Immature natural killer cell (primary cell): ENCODE measurements around the gene JAGN1. TPM values are rescaled to one million over a fixed set of nuclear protein-coding genes. Genes with fewer than 3 reads are reported as not detected.
"Not testable (repeated sequence)": the region's sequence is repeated elsewhere in the genome, so short reads cannot be mapped to it uniquely, and the experiment has no call there.

Experiments used
- DNase-seq, 3 donors: peaks; one replicate each; pipeline ENCODE4 v3.0.0; 2022; ENCODE audit warnings: mixed read lengths in 1 of 3
- H3K27ac Mint-ChIP-seq, 6 donors: one replicate each; pipeline ENCODE4 v1.8.0; 2020; ENCODE audit warnings: mixed read lengths in 6 of 6, mild to moderate bottlenecking in 5 of 6, inconsistent platforms in 4 of 6, moderate library complexity in 3 of 6
- H3K27me3 Mint-ChIP-seq, 3 donors: one replicate each; pipeline ENCODE4 v1.8.0; 2020 to 2021; ENCODE audit warnings: low read depth in 3 of 3, mild to moderate bottlenecking in 3 of 3, mixed read lengths in 3 of 3, moderate library complexity in 3 of 3, inconsistent platforms in 1 of 3
- H3K36me3 Mint-ChIP-seq, 3 donors: one replicate each; pipeline ENCODE4 v1.8.0; 2020; ENCODE audit warnings: mixed read lengths in 3 of 3, inconsistent platforms in 2 of 3, mild to moderate bottlenecking in 2 of 3
- H3K4me1 Mint-ChIP-seq, 2 donors: one replicate each; pipeline ENCODE4 v1.8.0; 2020; ENCODE audit warnings: inconsistent platforms in 2 of 2, mild to moderate bottlenecking in 2 of 2, mixed read lengths in 2 of 2, moderate library complexity in 1 of 2
- H3K4me3 Mint-ChIP-seq, 5 donors: one replicate each; pipeline ENCODE4 v1.8.0; 2020; ENCODE audit warnings: mild to moderate bottlenecking in 5 of 5, mixed read lengths in 5 of 5, inconsistent platforms in 3 of 5, moderate library complexity in 3 of 5
- H3K9me3 Mint-ChIP-seq, 6 donors: one replicate each; pipeline ENCODE4 v1.8.0; 2020; ENCODE audit warnings: mild to moderate bottlenecking in 6 of 6, mixed read lengths in 6 of 6, inconsistent platforms in 4 of 6, moderate library complexity in 3 of 6
- polyA plus RNA-seq, 3 donors: library from polyadenylated mRNA; unstranded; fragments of 300-500 nt; fragmentation: Illumina TruSeq; gene quantifications; one replicate each; pipeline ENCODE4 v1.2.3, GENCODE V29; 2021

Gene JAGN1
- polyA plus RNA-seq, result 10 to 100 TPM; 36.1 to 50.3 (median 37.9) TPM

GRCh38 chr3:9890249-9891071 is at the start of gene JAGN1:
Gene JAGN1 (plus strand): TSS chr3:9890610. CDS start chr3:9890723, 113 bp downstream.
- DNase-seq, result peak; percentile 84 to 88 (median 88)
- peaks cover 37 to 55% of the 10 kb centered on the region in 2 donors for H3K4me1 Mint-ChIP-seq
- H3K27me3 Mint-ChIP-seq, result peaks cover 3 to 4% (median 4%) of the 10 kb centered on the region in 3 donors
- peak within 1 kb of the TSS; percentile 96 to 99 (median 98) for H3K4me3 Mint-ChIP-seq
- H3K36me3 Mint-ChIP-seq, result peaks cover 8 to 20% (median 14%) of the 10 kb centered on the region in 3 donors
- H3K9me3 Mint-ChIP-seq, result no peaks in the 10 kb centered on the region
- H3K27ac Mint-ChIP-seq, result peak within 1 kb of the TSS; percentile 96 to 99 (median 98)

DNA sequence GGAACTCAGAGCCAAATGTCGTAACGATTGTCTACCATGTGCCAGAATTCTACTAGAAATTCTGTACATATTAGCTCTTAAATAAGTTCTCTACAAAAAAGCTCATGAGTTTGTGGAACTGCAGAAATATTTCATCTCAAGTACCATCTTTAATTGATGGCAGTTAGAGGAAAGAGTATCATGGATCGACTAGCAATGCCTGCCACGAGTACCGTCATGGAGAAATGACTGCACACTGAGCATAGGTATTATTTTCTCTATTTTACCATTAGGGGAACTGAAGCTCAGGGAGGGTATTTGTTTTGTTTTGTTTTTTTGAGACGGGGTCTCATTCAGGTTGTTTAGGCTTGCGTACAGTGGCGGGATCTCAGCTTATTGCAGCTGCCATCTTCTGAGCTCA is 49.4 kb upstream of the JAGN1 start:
- H3K27ac Mint-ChIP-seq, result peak overlapping the region in 2 of 6 donors; percentile 7 to 8
- no peak for DNase-seq
- no peaks in the 10 kb centered on the region for H3K9me3 Mint-ChIP-seq
- H3K4me3 Mint-ChIP-seq, result no peak overlapping the region
- H3K36me3 Mint-ChIP-seq, result peaks cover 0 to 29% (median 13%) of the 10 kb centered on the region in 3 donors
- H3K4me1 Mint-ChIP-seq, result peaks cover 29 to 30% of the 10 kb centered on the region in 2 donors
- H3K27me3 Mint-ChIP-seq, result peaks cover 0 to 4% (median 3%) of the 10 kb centered on the region in 3 donors

DNA sequence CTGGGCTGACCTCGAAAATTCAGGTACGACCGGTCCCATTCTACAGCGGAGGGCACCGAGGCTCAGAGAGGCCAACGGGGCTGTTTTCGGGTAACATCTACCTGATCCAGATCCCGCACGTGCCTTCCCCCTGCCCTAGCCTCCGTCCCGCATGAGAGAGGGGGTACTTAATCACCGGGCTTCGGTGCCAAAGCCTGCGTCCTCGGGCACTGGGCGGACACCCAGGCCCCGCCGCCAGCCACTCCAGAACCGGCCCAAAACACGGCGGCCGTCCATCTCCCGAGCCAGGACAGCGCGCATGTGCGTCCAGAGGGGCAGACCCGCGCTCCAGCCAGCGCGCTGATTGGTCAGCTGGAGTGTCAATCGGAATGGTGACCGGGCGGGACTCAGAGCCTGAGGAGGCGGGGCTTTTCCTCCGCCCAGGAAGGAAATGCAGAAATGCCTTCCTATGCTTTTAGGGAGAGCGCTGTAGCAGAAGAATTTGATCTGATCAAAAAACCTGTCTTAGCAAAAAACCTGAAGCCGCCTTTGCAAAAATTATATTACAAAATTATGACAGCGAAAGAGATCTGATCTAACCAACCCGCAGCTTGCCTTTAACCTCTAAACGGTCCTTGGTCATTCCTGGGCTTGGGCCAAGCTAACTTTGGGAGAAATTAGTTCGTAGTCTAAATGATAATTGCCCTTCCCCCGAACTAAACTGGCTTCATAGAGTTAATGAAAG is 46.5 kb upstream of the JAGN1 start, which contains the start of gene RPUSD3:
RPUSD3 (minus strand) TSS at position 294 of the 724 bp plus-strand sequence; CDS start at position 276, 18 bp downstream.
- peaks cover 31 to 34% of the 10 kb centered on the region in 2 donors for H3K4me1 Mint-ChIP-seq
- peak; percentile 95 to 97 (median 96) for DNase-seq
- peak within 1 kb of the TSS; percentile 95 to 98 (median 97) for H3K4me3 Mint-ChIP-seq

DNA sequence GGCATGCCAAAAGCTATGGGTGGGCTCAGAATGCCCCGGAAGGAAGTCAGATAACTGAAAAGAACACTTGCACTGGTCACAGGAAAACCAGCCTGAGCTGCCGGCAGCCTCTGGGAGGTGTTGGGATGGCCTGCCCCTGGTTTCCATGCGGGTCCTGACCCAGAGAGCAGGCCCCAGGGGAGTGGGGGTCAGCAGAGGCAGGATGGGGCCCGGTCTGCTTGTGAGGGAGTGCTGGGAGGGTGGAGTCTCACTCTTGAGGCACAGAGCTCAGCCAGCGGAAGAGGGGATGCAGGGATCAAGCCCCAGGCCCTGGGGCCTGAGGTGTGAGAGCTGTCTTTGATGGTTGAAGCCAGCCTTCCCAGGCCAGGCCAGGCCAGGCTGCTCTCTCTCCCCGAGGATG is 44.2 kb upstream of the JAGN1 start:
- H3K4me1 Mint-ChIP-seq, result peaks cover 29 to 34% of the 10 kb centered on the region in 2 donors
- H3K27ac Mint-ChIP-seq, result peak overlapping the region in 1 of 6 donors; percentile 20
- H3K27me3 Mint-ChIP-seq, result peaks cover 0 to 4% (median 3%) of the 10 kb centered on the region in 3 donors
- no peak for DNase-seq
- H3K4me3 Mint-ChIP-seq, result no peak overlapping the region
- H3K9me3 Mint-ChIP-seq, result no peaks in the 10 kb centered on the region
- peaks cover 0 to 13% (median 6%) of the 10 kb centered on the region in 3 donors for H3K36me3 Mint-ChIP-seq

More for the DNA sequence above, 46.5 kb upstream of the JAGN1 start, which contains the start of gene RPUSD3:
- Mint-ChIP-seq H3K9me3 (no peaks in the 10 kb centered on the region), H3K36me3 (peaks cover 0 to 23% (median 9%) of the 10 kb centered on the region in 3 donors), H3K27ac (peak within 1 kb of the TSS; percentile 86 to 95 (median 94)), H3K27me3 (peaks cover 0 to 4% (median 3%) of the 10 kb centered on the region in 3 donors)

DNA sequence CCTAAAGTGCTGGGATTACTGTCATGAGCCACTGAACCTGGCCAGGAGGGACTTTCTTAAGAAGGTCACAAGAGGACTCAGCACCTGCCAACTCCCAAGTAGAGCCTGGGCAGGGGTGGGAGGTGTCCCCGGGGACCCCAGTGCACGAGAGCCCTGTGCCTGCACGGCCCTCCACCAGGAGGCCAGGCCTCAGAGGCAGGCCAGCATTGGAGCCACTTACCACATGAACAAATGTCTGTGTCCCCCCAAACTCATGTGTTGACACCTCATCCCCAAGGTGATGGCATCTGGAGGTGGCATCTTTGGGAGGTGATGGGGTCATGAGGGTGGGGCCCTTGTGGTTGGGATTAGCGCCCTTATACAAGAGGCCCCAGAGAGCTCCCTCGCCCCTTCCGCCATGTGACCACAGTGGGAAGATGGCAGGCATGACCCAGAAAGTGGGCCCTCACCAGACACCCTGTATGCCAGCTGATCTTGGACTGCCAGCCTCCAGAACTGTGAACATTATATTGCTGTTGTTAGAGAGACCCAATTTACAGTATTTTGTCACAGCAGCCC is 43.4 kb upstream of the JAGN1 start:
- Mint-ChIP-seq H3K4me3 (no peak overlapping the region), H3K27ac (no peak overlapping the region), H3K27me3 (peaks cover 0 to 4% (median 3%) of the 10 kb centered on the region in 3 donors), H3K36me3 (peaks cover 0 to 6% (median 5%) of the 10 kb centered on the region in 3 donors), H3K9me3 (no peaks in the 10 kb centered on the region), H3K4me1 (peaks cover 25 to 30% of the 10 kb centered on the region in 2 donors)
- DNase-seq, result no peak

GRCh38 chr3:9847870-9848269 is 42.5 kb upstream of the JAGN1 start:
- not testable (repeated sequence) for H3K9me3 Mint-ChIP-seq, H3K36me3 Mint-ChIP-seq, H3K4me3 Mint-ChIP-seq, H3K27me3 Mint-ChIP-seq, DNase-seq, H3K27ac Mint-ChIP-seq
- H3K4me1 Mint-ChIP-seq, result peaks cover 19 to 24% of the 10 kb centered on the region in 2 donors

DNA sequence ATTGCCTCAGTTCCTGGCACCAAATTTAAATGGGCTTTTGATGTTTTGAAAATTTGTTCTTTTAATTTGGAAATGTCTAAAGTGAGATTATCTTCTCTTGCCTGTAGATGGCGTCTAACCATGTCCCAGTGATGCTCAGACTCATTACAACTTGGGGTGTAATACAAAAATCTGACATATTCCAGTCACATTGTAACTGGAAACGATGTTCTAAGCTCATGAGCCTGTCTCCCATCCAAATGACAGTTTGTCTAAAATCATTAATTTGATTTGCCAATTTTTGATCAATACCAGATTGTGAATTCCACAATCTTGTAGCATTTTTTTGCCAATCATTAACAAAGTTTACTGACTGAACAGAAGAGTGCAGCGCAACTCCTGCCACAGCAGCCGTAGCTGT is 41.5 kb upstream of the JAGN1 start:
- H3K36me3 Mint-ChIP-seq, H3K9me3 Mint-ChIP-seq, H3K27me3 Mint-ChIP-seq, H3K4me3 Mint-ChIP-seq: not testable (repeated sequence)
- Mint-ChIP-seq H3K4me1 (peaks cover 17 to 24% of the 10 kb centered on the region in 2 donors), H3K27ac (peak overlapping the region in 2 of 6 donors; percentile 44 to 53)
- DNase-seq, result peak; percentile 34 to 48 (median 43)

DNA sequence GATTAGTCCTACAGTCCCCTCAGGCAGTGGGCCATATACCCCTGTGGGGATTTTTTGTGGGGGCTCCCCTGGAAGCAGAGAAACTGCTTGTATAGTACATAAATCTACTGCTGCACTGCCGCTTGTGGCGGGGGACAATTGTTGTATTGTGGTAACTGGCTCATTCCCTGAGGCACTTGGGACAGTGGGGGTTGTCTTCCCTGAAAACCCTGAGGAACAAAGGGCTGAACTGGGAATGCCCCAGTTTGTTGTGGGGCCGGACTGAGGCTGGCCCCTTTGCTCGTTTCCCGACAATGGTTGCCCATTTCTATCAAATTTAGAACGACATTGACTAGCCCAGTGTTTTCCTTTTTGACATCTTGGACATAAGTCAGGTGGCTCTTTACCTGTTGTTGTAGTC is 39.0 kb upstream of the JAGN1 start:
- H3K27me3 Mint-ChIP-seq, H3K4me3 Mint-ChIP-seq, H3K27ac Mint-ChIP-seq, DNase-seq, H3K9me3 Mint-ChIP-seq, H3K36me3 Mint-ChIP-seq: not testable (repeated sequence)
- H3K4me1 Mint-ChIP-seq, result peaks cover 25 to 30% of the 10 kb centered on the region in 2 donors

GRCh38 chr3:9851926-9852325 is 38.5 kb upstream of the JAGN1 start:
- not testable (repeated sequence) for H3K4me3 Mint-ChIP-seq, H3K36me3 Mint-ChIP-seq, H3K9me3 Mint-ChIP-seq, DNase-seq, H3K27me3 Mint-ChIP-seq
- peak overlapping the region in 1 of 6 donors; percentile 45 for H3K27ac Mint-ChIP-seq
- H3K4me1 Mint-ChIP-seq, result peaks cover 31 to 36% of the 10 kb centered on the region in 2 donors

GRCh38 chr3:9852528-9852927 is 37.9 kb upstream of the JAGN1 start:
- Mint-ChIP-seq H3K27me3 (peaks cover 0 to 3% (median 2%) of the 10 kb centered on the region in 3 donors), H3K36me3 (no peaks in the 10 kb centered on the region), H3K27ac (no peak overlapping the region)

GRCh38 chr3:9854291-9854940 is 36.0 kb upstream of the JAGN1 start:
- not testable (repeated sequence) for H3K27me3 Mint-ChIP-seq, H3K27ac Mint-ChIP-seq, H3K9me3 Mint-ChIP-seq, H3K36me3 Mint-ChIP-seq, DNase-seq
- Mint-ChIP-seq H3K4me3 (peak overlapping the region in 3 of 5 donors; percentile 26 to 46 (median 36)), H3K4me1 (peaks cover 48 to 50% of the 10 kb centered on the region in 2 donors)

More at GRCh38 chr3:9852528-9852927, 37.9 kb upstream of the JAGN1 start:
- no peak for DNase-seq
- H3K4me1 Mint-ChIP-seq, result peaks cover 32 to 39% of the 10 kb centered on the region in 2 donors
- H3K4me3 Mint-ChIP-seq, result no peak overlapping the region
- no peaks in the 10 kb centered on the region for H3K9me3 Mint-ChIP-seq

- Mint-ChIP-seq H3K9me3 (no peaks in the 10 kb centered on the region), H3K36me3 (no peaks in the 10 kb centered on the region), H3K4me1 (peaks cover 56 to 57% of the 10 kb centered on the region in 2 donors), H3K27ac (peak overlapping the region in 4 of 6 donors; percentile 59 to 77 (median 65)), H3K27me3 (peaks cover 2 to 3% (median 3%) of the 10 kb centered on the region in 3 donors), H3K4me3 (peak overlapping the region in 3 of 5 donors; percentile 36 to 83 (median 73))
- DNase-seq, result no peak
Observed at GRCh38 chr3:9855594-9855993, 34.8 kb upstream of the JAGN1 start.

DNA sequence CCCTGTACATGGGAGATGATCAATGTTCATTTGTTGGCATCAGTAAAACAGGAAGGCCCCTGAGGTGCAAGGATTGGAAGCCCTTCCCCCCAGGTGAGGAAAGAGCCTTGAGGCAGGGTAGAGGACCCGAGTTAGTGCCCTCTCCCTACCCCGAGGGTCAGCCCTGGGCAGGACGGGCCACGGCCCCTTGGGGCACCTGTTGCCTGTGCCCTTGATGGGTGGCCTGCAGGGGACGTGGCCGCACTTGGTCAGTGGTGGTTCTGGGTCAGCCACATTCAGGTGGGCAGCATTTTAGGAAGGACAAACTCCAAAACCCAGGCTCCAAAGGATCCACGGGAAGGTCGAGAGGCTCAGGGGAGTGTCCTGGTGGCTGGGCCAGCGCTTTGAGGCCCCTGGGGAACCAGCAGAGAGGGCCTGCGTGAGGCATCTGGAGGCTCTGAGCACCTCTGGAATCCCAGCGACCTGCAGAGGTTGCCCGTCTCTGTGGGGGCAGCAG is 30.8 kb upstream of the JAGN1 start:
- Mint-ChIP-seq H3K4me1 (peaks cover 63 to 67% of the 10 kb centered on the region in 2 donors), H3K4me3 (peak overlapping the region in 1 of 5 donors; percentile 61), H3K27me3 (peaks cover 3 to 4% (median 3%) of the 10 kb centered on the region in 3 donors), H3K27ac (peak overlapping the region in 5 of 6 donors; percentile 9 to 91 (median 86)), H3K36me3 (no peaks in the 10 kb centered on the region), H3K9me3 (no peaks in the 10 kb centered on the region)
- no peak for DNase-seq
